Upper lobe of left lung (tissue), 6 donors: ENCODE results near the gene SZT2. TPM values are rescaled to one million over a fixed set of nuclear protein-coding genes. Genes with fewer than 3 reads are reported as not detected.

Experiments
- ATAC-seq, 2 donors: fragments of 200-7000 bp; cut with Tn5 transposase; one replicate each; pipeline ENCODE4 v1.9.1; 2022; ENCODE audit warnings: mild to moderate bottlenecking in 2 of 2, moderate library complexity in 2 of 2; ENCODE audit not compliant: low FRiP score in 2 of 2
- DNase-seq, 2 donors: peaks; one replicate each; pipeline ENCODE4 v3.0.0-alpha.2; 2019 to 2020
- H3K27ac ChIP-seq, 4 donors: fragments of 200-600 bp; sonication (generic); one replicate each; pipeline ENCODE4 v1.5.1; 2016 to 2019
- H3K27me3 ChIP-seq, 4 donors: fragments of 200-600 bp; sonication (generic); one replicate each; pipeline ENCODE4 v1.5.1; 2017 to 2019
- H3K36me3 ChIP-seq, 4 donors: fragments of 200-600 bp; sonication (generic); one replicate each; pipeline ENCODE4 v1.5.1; 2016 to 2019
- H3K4me1 ChIP-seq, 4 donors: fragments of 200-600 bp; sonication (generic); one replicate each; pipeline ENCODE4 v1.5.1; 2018 to 2019
- H3K4me3 ChIP-seq, 4 donors: fragments of 200-600 bp; sonication (generic); one replicate each; pipeline ENCODE4 v1.5.1; 2017 to 2019; ENCODE audit warnings: mild to moderate bottlenecking in 2 of 4, moderate library complexity in 1 of 4
- H3K9me3 ChIP-seq, 4 donors: fragments of 200-600 bp; sonication (generic); one replicate each; pipeline ENCODE4 v1.5.1; 2018 to 2019
- CTCF ChIP-seq, 6 experiments: fragments of 450-650 bp in 4 of 6; fragments of 200-600 bp in 2 of 6; sonication (generic) in 2 of 6; IDR thresholded peaks; one replicate each; pipeline ENCODE4 v1.5.1; 2016 to 2019; ENCODE audit warnings: antibody characterized with exemption in 6 of 6
- EP300 ChIP-seq, 4 donors: sonication (generic); formaldehyde crosslinking; IDR thresholded peaks; one replicate each; pipeline ENCODE4 v1.5.1; 2017; ENCODE audit warnings: antibody characterized with exemption in 4 of 4, control low read depth in 2 of 4
- POLR2A ChIP-seq, 4 donors: fragments of 450-650 bp; IDR thresholded peaks; one replicate each; pipeline ENCODE4 v1.5.1; 2016 to 2017; ENCODE audit warnings: antibody characterized with exemption in 4 of 4, mild to moderate bottlenecking in 2 of 4
- POLR2AphosphoS5 ChIP-seq, 2 donors: sonication (generic); formaldehyde crosslinking; IDR thresholded peaks; one replicate each; pipeline ENCODE4 v1.5.1; 2017; ENCODE audit warnings: antibody characterized with exemption in 2 of 2
- WGBS, 2 donors: methylation state at CpG; one replicate each; pipeline ENCODE4 v1.1.5; 2017 to 2018; 5-methylcytosine and 5-hydroxymethylcytosine counted together
- total RNA-seq, 6 donors: library from RNA; depleted of rRNA in 4 of 6; stranded (reverse); fragments of >200 nt in 4 of 6; gene quantifications; one replicate each; pipeline versions ENCODE4 v1.1.0 to v1.2.1, GENCODE V29; 2016 to 2021
- donor health status: DM: no; HTN: no; CAD: no; lungs with moderate emphysema.
- donor health status: DM: no; HTN: yes; CAD: no; lungs with severe emphysema.

SZT2 gene
- total RNA-seq, 6 donors from 2014 or later, result 33.3 to 184 (median 57.0) TPM

DNA sequence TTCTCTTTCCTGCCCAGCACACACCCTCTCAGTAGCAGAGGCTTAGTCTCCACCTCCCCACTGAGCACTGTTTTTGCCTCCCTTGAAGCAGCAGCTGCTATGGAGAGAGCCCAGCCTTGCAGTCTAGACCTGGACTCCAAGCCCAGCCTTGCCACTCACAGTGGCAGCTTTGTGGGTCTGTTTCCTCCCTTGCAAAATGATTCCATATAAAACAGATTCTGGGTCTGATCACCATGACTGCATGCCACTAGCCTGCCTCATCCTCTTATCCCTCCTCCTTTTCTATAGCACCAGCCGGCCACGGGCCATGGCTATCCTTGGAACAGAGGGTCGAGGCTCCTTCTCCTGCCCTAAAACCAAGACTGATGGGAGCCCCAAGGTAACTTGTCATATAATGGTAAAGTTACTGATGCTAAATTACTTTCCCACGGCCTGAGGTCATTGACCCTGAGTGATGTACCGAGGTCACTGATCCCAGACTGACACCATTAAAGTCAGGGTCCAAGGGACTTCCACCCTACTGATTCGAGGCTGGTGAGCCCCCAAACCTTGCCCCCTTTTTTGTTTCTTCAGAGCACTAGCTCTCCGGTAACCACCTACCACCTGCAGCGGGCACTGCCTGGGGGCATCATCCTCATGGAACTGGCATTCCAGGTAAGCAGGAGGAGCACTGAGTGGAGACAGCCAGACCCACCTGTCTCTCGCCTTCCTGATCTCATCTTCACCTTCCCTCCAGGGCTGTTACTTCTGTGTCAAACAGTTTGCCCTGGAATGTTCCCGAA is 56.1 kb downstream of the SZT2 start:
- H3K36me3 ChIP-seq, result peaks cover 37 to 100% (median 93%) of the 10 kb centered on the region in 4 donors
- no peaks in the 10 kb centered on the region for H3K9me3 ChIP-seq
- ATAC-seq (no peak), DNase-seq (peak in 1 of 2 donors; percentile 6)
- TF ChIP-seq POLR2A (IDR thresholded peaks at IDR 0.05) (no peak), EP300 (IDR thresholded peaks at IDR 0.05) (no peak), CTCF (IDR thresholded peaks at IDR 0.05) (no peak), POLR2AphosphoS5 (IDR thresholded peaks at IDR 0.05) (no peak)
- WGBS, 2 donors, result 97 to 98% methylated on average over 10 of the region's 10 CpGs
- H3K4me3 ChIP-seq, result no peak overlapping the region
- no peak overlapping the region for H3K27ac ChIP-seq
- no peaks in the 10 kb centered on the region for H3K27me3 ChIP-seq
- no peaks in the 10 kb centered on the region for H3K4me1 ChIP-seq

DNA sequence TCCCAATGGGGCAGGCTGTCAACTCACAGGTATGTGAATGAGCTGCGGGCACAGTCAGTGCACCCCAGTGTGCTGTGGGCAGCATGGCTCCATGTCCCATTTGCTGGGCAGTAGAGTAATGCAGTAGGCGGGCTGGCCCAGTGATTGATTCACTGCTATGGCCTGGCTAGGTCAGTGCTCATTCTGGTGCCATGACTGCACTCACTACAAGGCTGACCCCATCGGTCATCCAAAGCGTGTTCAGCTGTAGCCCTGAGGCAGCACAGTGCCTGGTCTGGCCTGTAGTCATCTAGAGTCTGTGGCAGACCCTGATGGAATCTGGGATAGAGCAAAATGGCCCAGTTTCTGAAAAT is 56.7 kb downstream of the SZT2 start:
- peaks cover 37 to 100% (median 93%) of the 10 kb centered on the region in 4 donors for H3K36me3 ChIP-seq
- H3K4me3 ChIP-seq, result no peak overlapping the region
- peak in 1 of 2 donors; percentile 9 for DNase-seq
- no peak for ATAC-seq
- no peaks in the 10 kb centered on the region for H3K9me3 ChIP-seq
- no peak for TF ChIP-seq POLR2AphosphoS5 (IDR thresholded peaks at IDR 0.05)
- no peak for TF ChIP-seq POLR2A (IDR thresholded peaks at IDR 0.05)
- TF ChIP-seq CTCF (IDR thresholded peaks at IDR 0.05), result no peak
- no peak for TF ChIP-seq EP300 (IDR thresholded peaks at IDR 0.05)
- H3K4me1 ChIP-seq, result no peaks in the 10 kb centered on the region
- WGBS, 2 donors, result 91 to 100% methylated on average over 1 to 3 of the region's 4 CpGs
- H3K27ac ChIP-seq, result no peak overlapping the region
- H3K27me3 ChIP-seq, result no peaks in the 10 kb centered on the region

- TF ChIP-seq POLR2A (IDR thresholded peaks at IDR 0.05) (no peak), EP300 (IDR thresholded peaks at IDR 0.05) (no peak), POLR2AphosphoS5 (IDR thresholded peaks at IDR 0.05) (no peak), CTCF (IDR thresholded peaks at IDR 0.05) (no peak)
- DNase-seq (peak; percentile 19 to 58), ATAC-seq (no peak)
- Histone ChIP-seq H3K36me3 (peaks cover 37 to 100% (median 91%) of the 10 kb centered on the region in 4 donors), H3K27ac (no peak overlapping the region), H3K27me3 (no peaks in the 10 kb centered on the region), H3K4me3 (no peak overlapping the region), H3K4me1 (peaks cover 0 to 5% (median 0%) of the 10 kb centered on the region in 4 donors), H3K9me3 (no peaks in the 10 kb centered on the region)
- 93 to 96% methylated on average over 18 to 19 of the region's 19 CpGs for WGBS, 2 donors
Measured at GRCh38 chr1:43446881-43447835, 57.5 kb downstream of the SZT2 start.

DNA sequence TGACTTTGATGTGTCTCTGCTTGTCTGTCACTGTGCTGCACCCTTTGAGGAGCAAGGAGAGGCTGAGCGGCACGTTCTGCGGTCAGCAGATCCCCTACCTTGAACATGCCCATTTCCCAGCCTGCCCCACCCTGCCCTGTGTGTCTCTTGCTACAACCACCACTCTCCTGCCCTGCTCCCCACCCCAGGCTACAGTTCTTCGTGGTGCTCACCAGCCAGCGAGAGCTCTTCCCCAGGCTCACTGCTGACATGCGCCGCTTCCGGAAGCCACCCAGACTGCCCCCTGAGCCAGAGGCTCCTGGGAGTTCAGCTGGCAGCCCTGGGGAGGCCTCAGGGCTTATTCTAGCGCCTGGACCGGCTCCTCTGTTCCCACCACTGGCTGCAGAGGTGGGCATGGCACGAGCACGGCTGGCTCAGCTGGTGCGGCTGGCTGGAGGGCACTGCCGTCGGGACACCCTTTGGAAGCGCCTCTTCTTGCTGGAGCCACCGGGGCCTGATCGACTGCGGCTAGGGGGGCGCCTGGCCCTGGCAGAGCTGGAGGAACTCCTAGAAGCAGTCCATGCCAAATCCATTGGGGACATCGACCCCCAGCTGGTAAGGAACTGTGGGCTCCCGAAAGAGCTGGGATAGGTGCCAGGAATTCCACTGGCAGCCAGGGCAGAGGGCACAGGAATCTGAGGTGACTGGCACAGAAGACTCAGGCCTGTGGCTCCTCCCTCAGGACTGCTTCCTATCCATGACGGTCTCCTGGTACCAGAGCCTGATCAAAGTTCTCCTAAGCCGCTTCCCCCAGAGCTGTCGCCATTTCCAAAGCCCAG is 58.4 kb downstream of the SZT2 start:
- Histone ChIP-seq H3K27me3 (no peaks in the 10 kb centered on the region), H3K36me3 (peaks cover 37 to 92% (median 82%) of the 10 kb centered on the region in 4 donors), H3K27ac (no peak overlapping the region), H3K4me1 (peaks cover 5 to 15% (median 8%) of the 10 kb centered on the region in 4 donors), H3K9me3 (no peaks in the 10 kb centered on the region), H3K4me3 (no peak overlapping the region)
- no peak for ATAC-seq
- TF ChIP-seq EP300 (IDR thresholded peaks at IDR 0.05) (no peak), POLR2A (IDR thresholded peaks at IDR 0.05) (no peak), CTCF (IDR thresholded peaks at IDR 0.05) (no peak), POLR2AphosphoS5 (IDR thresholded peaks at IDR 0.05) (no peak)
- 85 to 92% methylated on average over 11 to 23 of the region's 25 CpGs for WGBS, 2 donors
- DNase-seq, result peak; percentile 14 to 78
